Inferior parietal cortex (tissue), 1 donor: ENCODE results near the gene LCN12.

Experiments used
- DNase-seq: peaks from one replicate; pipeline ENCODE4 v3.0.0-alpha.2; 2016; ENCODE audit errors: extremely low spot score

Gene LCN12

GRCh38 chr9:136951541-136952320 lies at the start of gene LCN12:
TSS of gene LCN12 (plus strand) at chr9:136952273. CDS start at chr9:136952328, 55 bp downstream.
- DNase-seq = no peak

- DNase-seq = no peak
Observed at GRCh38 chr9:136903041-136903554, 49.0 kb upstream of the LCN12 start.

DNA sequence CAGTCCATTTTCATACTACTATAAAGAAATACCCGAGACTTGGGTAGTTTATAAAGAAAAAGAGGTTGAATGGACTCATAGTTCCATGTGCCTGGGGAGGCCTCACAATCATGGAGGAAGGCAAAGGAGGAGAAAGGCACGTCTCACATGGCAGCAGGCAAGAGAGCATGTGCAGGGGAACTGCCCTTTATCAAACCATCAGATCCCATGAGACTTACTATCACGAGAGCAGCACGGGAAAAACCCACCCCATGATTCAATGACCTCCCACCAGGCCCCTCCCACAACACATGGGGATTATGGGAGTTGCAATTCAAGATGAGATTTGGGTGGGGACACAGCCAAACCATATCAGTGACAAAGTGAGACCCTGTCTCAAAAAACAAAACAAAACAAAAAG lies 45.8 kb upstream of the LCN12 start:
- no peak for DNase-seq

- DNase-seq = no peak
Observed at GRCh38 chr9:136907011-136907914, 44.8 kb upstream of the LCN12 start.

DNA sequence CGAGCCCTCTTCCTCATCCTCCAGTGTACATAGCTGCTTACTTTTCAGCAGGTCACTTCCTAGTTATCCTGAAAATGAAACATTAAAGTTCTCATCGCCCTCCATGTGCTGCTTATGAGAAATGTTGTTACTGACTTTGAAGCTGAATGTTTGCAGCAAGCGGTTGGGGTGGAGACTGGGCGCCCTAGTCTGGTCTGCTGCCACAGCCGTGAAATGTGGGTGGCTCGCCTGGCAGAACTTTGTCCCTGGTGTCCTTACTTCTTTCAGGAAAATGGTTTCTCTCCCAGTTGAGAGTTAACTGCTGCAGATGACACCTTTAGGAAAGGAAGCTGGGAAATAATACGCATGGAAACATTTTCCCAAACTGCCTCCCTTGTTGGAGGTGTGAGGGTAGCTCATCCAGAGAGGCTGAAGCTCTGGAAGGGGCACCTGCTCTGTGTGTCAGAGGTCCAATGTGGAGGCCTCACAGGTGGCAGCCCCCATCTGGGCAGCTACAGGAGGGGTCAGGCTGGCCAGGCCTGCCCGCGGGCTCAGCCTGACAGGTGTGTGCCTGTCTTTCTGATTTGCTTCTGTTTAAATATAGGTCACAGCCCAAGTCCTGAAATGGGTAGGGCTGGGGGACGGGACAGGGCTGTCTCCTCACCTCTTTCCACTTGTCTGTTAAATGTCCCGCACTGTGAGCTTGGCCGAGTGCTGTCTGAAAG lies 41.7 kb upstream of the LCN12 start:
- DNase-seq = no peak

DNA sequence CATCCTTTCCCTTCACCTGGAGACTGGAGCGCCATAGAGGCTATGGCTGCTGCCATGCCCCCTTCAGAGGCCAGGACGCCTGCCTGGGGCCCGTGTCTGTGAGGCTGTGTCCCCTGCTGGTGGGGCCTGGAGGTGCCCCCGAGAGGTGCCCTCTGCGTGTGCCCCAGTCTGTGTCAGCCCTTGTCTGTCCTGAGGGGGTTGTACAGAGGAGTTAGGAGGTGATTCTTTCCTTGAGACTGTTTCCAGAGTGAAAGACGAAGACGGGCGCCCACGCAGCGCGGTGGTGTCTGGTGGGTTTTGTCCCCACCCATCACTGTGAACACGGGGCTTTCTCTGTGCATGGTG lies 41.2 kb upstream of the LCN12 start:
- no peak for DNase-seq

DNA sequence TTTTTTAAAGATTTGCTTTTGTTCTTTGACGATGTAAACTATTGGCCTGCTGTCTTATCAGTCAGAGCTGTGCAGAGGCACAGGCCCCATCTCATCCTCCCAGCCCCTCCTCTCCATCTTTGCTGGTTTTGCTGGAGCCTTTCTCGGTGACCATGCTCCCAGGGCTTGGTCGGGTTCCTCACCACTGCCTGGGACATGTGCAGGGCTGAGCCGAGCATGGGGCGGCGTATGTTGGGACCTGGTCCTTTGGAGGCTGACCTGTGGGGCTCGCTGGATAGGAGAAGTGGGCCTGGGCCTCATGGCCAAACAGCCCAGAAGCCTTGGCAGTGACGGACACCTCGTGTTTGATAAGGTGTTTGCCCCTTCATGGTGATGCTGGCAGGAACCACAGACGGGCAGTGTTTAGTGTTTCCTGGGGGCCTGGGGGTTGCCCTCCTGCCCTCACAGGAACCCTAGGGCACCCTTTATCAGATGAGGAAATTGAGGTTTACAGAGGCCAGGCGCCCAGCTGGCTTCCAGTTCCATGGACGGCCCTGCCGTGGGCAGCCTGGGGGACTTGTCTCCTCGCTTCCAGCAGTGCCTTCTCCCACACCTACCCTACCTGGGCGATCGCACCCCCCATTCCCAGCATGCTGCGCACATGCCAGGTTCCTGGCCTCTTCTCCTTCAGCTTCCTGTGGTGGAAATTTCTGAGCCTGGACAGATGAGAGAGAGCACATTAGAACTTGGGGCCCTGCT lies 38.2 kb upstream of the LCN12 start:
- no peak for DNase-seq

- no peak for DNase-seq
Observed at GRCh38 chr9:136915632-136916329, 36.3 kb upstream of the LCN12 start.

DNA sequence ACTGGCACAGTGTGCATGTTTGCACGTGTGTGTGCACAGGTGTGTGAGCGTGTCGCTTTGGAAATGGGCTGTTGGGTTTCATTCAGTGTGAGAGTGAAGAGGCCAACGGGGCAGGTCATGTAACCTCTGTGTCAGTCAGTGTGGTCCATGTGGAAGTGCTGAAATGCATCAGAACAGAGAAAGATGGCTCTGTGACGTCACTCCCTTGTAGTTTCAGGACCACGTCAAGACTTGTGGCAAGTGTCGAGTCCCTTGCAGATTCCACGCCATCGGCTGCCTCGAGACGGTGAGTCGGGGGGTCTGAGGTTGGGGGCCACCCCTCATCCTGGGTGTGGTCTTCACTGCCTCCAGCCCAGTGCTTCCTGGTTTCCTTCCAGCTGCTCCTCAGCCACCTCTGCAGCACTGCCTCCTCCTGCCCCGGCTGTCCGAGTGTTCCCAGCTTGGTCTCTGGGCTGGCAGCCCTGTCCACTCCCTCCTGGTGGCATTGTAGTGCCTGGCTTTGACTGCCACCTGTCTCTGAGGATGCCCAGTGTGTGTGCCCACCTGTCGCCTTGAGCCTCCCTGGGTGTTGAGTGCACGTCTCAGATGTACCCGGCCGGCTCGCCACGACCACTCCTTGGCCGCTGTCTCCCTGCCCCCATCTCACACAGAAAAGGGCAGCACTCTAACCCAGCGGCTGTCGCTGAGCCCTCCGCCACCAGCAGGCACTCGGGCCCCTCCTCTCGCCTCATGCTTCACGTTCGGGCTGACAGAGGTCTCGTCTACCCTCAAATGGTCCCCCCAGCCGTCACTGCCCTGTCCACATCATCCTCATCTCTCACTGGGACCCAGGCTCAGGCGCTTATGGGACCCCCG lies 35.5 kb upstream of the LCN12 start:
- no peak for DNase-seq

- no peak for DNase-seq
Observed at GRCh38 chr9:136917902-136918301, 34.2 kb upstream of the LCN12 start.

DNA sequence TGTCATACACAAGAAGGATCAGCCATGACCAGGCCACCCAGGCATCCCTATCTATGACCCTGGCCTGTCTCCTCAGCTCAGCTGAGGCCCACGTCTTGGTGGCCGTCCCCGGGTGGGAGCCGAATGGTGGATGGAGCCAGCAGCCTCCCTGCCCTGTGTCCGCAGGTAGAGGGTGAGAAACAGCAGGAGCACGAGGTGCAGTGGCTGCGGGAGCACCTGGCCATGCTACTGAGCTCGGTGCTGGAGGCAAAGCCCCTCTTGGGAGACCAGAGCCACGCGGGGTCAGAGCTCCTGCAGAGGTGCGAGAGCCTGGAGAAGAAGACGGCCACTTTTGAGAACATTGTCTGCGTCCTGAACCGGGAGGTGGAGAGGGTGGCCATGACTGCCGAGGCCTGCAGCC lies 32.0 kb upstream of the LCN12 start:
- no peak for DNase-seq

DNA sequence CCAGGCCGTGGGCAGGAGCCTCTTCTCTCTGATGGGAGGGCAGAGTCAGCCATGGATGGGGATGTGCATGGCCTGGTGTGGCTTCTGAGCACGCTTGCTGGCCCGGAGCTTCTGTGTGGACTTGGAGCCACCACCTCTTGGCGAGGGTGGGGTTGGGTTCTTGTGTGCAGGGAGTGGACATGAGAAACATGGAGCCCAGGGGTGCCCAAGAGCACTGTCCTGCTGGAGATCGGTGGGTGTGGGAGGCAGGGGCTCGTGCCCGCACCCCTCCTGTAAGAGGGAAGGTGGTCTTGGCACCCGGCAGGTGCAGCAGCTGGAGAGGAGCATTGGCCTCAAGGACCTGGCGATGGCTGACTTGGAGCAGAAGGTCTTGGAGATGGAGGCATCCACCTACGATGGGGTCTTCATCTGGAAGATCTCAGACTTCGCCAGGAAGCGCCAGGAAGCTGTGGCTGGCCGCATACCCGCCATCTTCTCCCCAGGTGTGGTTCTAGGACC lies 31.3 kb upstream of the LCN12 start:
- no peak for DNase-seq

DNA sequence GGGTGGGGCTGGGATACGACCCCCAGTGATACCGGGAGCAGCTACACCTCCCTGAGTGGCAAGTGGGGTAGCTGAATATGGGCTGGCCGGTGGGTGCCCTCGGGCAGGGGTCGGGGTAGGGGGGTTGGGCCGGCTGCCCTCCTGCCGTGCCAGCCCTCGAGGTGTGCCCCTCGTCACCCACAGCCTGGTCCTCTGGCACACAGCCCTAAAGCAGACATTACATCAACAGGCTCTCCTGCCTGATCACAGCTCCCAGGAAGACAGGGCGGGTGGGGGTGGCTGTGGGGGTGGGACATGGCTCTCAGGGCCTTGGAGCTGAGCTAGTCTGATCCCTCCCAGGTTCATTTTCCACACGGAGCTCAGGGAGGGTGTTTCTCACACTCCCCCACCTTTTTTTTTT lies 30.8 kb upstream of the LCN12 start:
- no peak for DNase-seq

DNA sequence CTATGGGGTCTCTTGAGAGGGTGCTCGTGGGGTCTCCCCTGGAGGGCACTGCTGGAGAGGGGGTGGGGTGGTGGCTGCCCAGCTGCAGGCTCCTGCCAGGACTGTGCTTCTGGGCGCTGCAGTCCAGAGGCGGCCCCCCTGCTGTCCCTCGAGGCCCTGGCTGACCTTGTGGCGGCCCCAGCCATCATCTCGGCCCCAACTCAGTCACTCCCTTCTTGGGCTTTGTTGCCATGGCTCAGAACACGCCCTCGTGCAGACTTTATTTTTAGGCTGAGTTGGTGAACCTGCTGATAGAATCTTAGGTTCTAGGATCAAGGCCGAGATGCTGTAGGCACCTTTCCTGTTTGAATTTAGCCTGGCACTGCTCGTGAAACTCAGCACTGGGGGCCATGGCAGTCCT lies 30.4 kb upstream of the LCN12 start:
- no peak for DNase-seq

GRCh38 chr9:136922540-136922939 lies 29.5 kb upstream of the LCN12 start:
- DNase-seq = no peak

- no peak for DNase-seq
Observed at GRCh38 chr9:136923881-136924280, 28.2 kb upstream of the LCN12 start.

DNA sequence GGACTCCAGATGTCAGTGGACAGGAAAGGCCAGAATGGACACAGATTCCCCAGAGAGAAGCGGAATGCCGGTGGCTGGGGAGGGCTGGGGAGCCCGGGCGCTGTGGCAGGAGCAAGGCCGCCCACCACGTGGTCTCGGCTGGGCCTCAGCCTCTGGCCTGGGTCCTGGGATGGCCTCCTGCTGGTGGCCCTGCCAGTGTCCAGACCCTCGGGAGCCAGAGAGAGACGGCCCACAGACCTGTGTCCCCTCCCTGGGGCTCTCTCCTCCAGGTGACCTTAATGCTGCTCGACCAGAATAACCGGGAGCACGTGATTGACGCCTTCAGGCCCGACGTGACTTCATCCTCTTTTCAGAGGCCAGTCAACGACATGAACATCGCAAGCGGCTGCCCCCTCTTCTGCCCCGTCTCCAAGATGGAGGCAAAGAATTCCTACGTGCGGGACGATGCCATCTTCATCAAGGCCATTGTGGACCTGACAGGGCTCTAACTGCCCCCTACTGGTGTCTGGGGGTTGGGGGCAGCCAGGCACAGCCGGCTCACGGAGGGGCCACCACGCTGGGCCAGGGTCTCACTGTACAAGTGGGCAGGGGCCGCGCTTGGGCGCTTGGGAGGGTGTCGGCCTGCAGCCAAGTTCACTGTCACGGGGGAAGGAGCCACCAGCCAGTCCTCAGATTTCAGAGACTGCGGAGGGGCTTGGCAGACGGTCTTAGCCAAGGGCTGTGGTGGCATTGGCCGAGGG lies 26.5 kb upstream of the LCN12 start:
- DNase-seq = no peak

DNA sequence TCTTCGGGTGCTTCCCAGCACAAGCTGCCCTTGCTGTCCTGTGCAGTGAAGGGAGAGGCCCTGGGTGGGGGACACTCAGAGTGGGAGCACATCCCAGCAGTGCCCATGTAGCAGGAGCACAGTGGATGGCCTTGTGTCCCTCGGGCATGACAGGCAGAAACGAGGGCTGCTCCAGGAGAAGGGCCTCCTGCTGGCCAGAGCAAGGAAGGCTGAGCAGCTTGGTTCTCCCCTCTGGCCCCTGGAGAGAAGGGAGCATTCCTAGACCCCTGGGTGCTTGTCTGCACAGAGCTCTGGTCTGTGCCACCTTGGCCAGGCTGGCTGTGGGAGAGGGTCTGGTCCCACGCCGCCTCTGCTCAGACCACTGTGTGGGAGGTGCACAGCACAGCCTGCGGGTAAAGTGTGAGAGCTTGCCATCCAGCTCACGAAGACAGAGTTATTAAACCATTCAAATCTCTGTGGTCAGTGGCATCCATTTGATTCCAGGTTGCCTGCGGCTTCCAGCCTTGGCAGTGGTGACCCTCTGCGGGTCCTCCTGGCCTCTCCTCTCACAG lies 25.8 kb upstream of the LCN12 start:
- no peak for DNase-seq

GRCh38 chr9:136926749-136927148 lies 25.3 kb upstream of the LCN12 start:
- DNase-seq = no peak
